HG03045 (cell line): ENCODE data around the gene VPS33B.
"Not testable (repeated sequence)": the region's sequence is repeated elsewhere in the genome, so short reads cannot be mapped to it uniquely, and the experiment has no call there.

Experiments used
- ATAC-seq: cut with Tn5 transposase; IDR thresholded peaks from one replicate; pipeline ENCODE4 v1.9.1; 2021; ENCODE audit warnings: mild to moderate bottlenecking, moderate library complexity; ENCODE audit not compliant: unreplicated experiment

Gene VPS33B

DNA sequence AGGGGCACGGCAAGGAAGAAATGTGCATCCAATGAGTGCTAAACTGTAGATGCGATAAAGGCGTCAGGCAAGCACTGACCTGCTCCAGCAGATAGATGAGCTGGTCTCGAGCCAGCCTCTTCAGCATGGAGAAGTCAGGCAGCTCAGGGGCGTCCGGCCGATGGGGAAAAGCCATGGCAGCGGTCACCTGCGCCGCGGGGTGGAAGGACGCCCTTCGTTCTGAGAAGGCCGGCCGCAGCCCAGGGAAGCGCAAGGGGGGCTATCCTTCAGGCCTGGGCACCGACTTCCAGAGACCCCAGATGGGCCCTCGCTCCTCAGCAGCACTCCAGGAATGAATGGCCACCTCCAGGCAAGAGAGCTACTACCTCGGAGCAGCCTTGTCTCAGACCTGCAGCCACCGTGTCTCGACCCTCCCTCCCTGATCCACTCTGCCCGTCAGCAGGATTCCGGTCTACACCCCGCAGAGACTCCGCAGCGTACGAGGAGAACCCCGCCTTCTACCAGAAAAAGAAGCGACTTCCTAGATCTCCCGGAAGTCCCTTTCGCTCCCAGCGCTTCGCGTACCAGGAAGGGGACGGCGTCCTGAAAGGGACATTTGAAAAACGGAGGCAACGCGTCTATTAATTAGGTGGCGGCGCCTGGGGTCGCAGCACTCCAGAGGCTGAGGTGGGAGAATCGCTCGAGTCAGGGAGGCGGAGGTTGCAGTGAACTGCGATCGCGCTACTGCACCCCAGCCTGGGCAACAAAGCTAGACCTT lies at the start of gene VPS33B:
Gene VPS33B (minus strand): TSS at position 520 of the 757 bp plus-strand sequence. CDS start 345 bp downstream, at position 175.
- ATAC-seq: peak; percentile 73

DNA sequence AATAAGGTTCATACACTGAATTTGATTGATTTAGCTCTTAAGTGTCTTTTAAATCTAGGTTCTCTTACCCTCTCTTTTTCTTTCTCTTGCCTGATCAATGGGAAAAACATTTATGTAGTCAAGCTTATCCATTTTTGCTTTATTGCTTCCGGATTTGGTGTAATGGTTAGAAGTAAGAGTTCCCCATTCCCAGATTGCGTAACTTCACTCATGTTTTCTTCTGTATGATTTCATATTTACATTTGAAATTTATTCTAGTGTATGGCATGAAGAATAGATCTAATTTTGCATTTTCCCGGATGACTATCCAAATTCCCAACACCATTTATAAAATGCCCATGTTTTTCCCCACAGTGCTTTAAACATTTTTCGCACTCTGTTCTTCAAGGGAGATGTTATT lies 49.8 kb upstream of the VPS33B start:
- no peak for ATAC-seq

DNA sequence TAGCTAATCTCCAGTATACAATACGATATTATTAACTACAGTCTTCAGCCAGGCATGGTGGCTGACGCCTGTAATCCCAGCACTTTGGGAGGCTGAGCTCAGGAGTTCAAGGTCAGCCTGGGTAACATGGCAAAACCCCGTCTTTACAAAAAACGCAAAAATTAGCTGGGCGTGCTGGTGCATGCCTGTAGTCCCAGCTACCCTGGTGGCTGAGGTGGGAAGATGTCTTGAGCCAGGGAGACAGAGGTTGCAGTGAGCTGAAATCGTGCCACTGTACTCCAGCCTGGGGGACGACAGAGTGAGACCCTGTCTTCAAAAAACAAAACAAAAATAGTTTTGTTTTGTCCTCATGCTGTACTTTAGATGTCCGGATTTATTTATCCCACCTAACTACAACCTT lies 48.5 kb upstream of the VPS33B start:
- ATAC-seq: no peak

DNA sequence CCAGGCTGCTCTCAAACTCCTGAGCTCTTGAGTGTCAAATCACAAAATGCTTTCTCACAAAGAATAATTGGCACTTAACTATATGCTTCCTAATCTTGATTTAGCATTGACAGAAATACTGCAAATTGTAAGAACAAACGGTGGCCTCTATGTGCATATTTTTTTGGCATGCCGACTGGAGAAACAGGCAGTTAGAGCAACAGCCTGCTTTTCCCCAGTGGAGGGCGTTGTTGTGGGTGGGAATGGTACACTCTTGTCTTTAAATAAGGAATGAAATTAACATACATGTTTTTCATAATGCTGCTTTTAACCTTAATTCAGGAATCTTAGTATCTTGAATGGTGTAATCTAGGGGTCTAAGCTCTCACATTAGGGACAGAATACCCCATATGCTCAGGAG lies 46.6 kb upstream of the VPS33B start:
- no peak for ATAC-seq

DNA sequence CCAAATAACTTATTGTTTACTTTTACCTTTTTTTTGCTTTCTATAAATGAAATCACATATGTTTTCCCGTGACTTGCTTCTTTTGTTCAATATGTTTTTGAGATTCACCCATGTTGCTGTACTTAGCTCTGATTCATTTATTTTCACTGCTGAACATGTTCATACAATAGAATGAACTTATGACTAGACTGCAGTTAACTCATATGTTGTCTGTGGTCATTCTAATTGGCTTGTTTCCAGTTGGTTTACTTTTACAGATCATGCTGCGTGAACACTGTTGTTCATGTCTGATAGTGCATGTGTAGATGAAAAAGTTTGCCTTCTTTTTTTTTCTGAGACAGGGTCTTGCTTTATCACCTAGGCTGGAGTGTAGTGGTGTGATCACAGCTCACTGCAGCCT lies 46.0 kb upstream of the VPS33B start:
- ATAC-seq: no peak

DNA sequence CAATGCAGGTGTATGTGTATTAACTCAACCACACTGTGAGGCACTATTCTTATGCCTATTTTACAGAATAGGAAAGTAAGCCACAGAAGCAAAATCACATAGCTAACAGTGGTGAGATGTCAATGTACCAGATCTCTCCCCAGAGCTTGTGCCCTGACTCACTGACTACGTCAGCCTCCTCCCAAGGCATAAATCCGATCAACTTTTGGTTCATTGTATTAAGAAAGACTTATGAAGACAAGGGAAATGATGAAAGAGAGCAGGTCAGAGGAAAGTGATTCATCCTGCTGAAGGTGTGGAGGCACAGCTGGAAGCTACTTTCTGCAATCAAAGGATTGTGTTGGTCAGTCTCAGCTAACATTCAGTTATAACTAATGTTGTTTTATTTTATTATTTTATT lies 44.6 kb upstream of the VPS33B start:
- ATAC-seq: no peak

DNA sequence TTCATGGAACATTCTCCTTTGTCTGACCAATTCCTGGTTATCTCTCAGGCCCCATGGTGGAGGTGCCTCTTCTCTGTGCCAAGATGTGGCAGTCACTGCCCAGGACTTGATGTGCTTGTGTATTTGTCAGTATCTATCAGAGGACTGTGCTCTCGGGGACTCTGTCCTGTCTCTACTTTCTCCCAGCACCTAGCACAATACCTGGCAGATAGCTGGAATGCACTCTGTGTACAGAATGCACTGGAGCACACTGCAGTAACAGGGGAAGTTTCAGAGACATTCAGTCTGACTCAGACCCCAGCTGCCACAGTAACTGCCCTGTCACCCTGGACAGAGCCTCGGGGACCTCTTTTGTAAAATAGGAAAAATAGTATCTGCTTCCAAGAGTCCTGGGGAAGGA lies 43.1 kb upstream of the VPS33B start:
- ATAC-seq: no peak

DNA sequence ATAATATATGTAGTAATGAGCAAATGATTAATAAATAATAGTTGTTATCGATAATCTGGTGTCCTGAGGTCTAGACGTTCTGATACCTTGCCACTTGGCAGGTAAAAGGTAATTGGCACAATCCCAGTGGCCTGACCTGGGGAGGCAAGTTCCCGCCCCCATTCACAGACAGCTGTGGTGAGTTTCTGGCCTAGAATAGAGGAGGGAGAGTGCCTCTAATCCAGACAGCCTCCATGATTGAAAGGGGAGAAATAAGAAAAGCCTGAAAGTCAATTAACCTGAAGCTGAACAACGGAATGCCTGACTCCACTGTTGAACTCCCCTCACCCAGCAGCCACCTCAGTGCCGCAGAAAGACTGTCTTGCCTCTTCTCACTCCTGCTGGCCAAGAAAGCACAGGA lies 39.6 kb upstream of the VPS33B start:
- ATAC-seq: no peak

DNA sequence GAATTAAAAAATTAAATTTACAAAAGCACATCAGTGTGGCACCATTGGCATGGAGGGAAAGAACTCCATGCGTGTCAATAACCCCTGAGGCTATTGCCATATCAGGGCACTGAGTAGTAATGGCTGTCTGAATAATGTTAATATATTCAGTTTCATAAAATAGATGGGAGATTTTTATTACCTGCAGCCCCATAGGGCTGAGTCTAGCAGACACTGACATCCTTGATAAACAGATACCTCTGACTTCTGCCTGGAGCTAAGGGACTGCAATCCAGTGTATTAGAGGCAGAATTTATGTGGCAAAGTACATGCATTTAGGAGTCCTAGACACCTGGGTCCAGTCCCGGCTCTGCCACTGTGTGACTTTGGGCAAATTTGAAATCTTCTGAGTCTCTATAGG lies 38.8 kb upstream of the VPS33B start:
- ATAC-seq: no peak

DNA sequence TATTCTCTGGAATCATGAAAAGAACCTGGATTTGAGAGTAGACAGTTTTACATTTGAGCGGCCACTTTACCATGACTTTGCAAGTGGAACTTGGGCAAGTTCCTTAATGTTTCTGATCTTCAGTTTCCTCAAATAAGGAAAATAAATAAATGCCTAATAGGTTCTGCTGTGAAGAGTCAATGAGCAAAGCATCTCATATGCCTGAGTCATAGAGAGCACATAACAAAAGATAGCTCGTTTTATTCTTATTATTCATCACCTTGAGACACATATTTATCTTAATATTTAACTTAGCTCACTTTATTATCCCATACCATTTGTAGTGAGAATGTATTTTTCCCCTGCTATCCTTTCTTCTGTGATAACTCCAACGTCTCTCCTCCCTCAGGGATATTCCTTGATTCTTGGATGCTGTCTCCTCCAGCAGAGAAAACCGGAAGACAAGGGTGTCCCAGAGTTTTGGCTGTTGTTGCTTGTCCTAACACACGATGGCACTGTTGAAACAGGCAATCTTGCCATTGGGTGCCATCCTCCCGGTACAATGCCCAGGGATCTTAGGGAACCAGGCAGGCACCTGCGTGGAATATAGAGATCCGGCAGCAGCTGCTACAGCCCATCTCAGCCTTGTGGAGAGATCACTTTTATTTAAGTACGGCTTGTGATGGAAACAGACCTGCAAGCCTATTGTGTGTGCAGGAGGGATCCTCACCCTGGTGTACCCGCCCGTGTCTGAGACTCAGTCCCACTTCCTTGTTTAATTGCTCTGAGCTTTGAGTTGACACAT lies 33.3 kb upstream of the VPS33B start:
- ATAC-seq: no peak

DNA sequence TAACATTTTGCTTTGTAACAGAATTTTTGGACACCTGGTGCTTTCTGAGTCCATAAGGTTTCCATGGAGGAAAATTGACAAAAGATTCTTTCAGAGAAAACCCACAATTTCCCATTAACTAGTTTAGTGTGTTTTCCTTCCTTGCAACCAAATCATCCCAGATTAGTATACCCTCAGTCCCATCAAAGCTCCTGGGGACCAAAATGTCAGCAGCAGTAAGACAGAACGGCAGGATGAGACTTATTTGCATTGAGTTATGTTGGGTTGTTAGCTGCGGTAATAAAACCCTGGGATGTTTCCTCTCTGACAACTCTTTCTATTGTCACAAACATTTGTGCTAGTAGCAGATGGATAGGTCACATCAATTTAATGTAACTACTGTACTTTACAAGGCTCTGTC lies 32.4 kb upstream of the VPS33B start:
- ATAC-seq: no peak

DNA sequence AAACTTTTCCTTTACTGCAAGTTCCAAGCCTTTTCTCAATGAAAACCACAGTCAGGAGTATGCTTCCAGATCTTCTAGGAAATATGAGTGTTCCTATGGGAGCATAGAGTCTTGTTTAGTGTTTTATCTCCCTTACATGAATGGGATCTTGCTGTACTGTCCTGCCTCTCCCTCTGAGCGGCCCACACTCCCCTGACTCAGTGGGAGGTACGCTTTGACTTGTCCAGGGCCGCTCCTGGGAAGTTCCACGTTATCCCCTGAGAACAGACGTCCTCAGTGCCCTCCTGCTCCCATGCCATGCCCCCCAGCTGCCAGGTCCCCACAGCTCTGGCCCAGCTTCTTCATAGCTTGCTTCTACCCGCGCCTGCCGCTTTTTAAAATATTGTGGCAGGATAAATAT lies 28.9 kb upstream of the VPS33B start:
- ATAC-seq: no peak

DNA sequence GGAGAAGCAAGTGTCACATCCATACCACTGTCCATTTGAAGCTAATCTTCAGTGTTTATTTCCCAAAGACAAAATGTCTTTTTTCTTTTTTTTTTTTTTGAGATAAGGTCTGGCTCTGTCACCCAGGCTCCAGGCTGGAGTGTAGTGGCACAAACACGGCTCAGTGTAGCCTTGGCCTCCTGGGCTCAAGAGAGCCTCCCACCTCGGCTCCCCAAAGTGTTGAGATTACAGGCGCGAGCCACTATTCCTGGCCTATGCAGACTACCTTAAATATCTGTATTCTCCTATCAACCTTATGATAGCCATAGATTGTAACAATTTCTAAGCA lies 27.7 kb upstream of the VPS33B start:
- ATAC-seq: peak; percentile 20

DNA sequence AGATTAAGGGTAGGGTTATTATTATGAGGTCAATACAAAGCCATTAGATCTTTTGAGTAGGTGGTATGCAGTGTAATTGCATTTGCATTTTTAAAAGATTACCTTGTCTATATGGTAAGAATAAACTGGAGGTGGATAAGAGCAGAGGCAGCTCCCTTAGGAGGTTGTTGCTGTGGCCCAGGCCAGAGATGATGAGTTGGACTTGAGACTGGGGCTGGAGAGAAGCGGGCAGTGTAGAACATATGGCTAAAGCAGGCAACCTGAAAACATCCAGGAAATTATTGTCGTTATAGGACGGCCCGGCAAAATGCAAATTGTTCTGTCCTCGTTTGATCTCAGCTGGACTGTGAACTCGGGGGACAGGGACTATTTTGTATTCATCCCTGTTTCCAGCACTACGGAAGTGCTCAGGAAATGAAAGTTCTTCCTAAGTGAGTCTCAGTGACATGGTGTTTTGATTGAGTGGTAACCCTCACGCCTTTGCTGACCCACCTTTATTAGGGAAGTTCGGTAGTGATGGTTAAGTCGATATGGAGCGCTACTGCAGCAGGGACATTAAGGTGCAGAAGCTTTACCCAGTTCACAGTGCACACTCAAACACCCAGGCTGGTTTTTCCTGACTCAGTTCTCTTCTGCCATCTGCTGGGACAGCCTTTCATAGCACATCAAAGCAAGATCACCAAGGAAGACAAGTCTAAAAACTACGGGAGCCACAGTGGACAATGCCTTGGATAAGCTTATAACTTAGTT lies 27.2 kb upstream of the VPS33B start:
- peak; percentile 62 for ATAC-seq

DNA sequence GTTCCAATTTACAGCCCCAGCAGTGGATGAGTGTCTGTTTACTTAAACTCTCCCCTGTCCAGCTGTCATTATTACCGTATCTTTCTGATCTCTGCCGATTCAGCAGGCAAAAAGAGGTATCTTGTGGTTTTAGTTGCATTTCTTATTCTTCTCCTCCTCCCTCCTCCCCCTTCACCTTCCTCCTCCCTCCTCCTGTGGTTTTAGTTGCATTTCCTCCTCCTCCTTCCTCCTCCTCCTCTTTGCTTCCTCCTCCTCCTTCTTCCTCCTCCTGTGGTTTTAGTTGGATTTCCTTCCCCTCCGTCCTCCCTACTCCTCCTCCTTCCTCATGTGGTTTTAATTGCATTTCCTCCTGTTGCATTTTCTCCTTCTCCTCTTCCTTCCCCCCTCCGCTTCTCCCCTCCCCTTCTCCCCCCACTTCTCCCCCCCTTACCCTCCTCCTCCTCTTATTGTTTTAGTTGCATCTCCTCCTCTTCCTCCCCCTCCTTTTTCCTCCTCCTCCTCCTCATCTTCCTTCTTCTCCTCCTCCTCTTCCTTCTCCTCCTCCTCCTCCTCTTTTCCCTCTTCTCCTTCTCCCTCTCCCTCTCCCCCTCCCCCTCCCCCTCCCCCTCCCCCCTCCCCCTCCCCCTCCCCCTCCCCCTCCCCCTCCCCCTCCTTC lies 25.3 kb upstream of the VPS33B start:
- ATAC-seq: no peak

DNA sequence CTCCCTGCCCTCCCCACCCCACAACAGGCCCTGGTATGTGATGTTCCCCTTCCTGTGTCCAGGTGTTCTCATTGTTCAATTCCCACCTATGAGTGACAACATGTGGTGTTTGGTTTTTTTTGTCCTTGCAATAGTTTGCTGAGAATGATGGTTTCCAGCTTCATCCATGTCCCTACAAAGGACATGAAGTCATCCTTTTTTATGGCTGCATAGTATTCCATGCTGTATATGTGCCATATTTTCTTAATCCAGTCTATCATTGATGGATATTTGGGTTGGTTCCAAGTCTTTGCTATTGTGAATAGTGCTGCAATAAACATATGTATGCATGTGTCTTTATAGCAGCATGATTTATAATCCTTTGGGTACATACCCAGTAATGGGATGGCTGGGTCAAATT lies 23.7 kb upstream of the VPS33B start:
- ATAC-seq: not testable (repeated sequence)

DNA sequence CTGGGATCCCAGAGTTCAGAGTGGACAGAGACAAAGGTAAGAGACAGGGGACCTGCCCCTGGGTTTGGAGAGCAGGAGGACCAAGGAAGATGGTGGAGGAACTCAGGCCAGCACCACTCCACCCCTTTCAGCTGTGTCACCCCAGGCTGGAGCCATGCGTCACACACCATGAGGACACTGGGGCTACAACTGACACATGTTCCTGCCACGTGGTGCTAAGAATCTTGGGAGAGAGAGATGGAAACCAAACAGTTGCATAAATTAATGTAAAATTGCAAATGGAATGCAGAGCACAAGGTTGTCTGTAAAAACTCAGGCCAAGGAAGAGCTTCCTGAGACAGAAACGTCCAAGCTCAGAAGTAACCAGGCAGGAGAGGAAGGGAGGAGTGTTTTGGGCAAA lies 22.7 kb upstream of the VPS33B start:
- ATAC-seq: no peak

DNA sequence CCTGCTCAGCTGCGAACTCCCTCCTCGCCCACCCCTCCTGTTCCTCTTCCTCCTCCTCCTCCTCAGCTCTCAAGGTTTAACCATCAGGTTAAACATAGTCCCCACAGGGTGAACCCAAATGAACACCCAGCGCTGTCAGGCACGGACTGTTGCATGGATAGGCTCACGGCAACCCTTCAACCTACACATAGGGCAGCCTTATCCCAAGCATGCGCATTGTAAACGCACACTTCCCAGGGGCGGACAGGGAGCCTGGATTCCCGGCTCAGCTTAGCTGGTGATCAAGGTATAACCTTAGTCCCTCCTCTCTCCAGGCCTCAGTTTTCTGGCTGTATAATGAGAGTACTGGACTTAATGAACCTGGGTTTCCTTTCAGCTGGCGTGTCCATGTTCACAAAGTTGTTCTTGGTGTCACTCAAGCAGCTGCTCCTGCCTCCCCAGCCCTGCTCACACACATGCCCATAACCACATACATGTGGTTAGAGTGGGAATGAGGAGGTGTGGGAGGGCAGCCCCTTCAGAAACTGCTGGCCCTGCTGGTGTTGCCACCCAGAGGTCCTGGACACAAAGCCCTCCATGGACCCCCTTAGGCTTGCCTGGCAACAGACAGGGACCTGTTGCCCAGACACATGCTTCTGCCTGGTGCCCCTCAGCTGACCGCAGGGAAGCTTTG lies 20.9 kb upstream of the VPS33B start:
- ATAC-seq: no peak

DNA sequence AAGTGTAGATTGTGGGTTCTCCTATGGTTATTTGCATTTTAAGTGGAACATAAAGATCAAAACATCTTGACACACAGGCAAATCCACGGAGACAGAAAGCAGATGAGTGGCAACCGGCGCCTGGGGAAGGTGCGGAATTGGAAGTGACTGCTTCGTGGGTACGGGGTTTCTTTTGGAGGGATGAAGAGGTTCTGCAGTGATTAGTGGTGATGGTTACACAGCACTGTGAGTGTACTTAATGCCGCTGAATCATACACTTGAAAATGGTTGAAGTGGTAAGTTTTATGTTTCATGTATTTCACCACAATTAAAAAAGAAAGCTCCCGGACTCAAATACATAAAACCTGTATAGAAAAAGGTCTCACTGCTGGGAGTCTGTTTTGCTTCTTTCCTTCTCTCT lies 18.5 kb upstream of the VPS33B start:
- ATAC-seq: no peak

DNA sequence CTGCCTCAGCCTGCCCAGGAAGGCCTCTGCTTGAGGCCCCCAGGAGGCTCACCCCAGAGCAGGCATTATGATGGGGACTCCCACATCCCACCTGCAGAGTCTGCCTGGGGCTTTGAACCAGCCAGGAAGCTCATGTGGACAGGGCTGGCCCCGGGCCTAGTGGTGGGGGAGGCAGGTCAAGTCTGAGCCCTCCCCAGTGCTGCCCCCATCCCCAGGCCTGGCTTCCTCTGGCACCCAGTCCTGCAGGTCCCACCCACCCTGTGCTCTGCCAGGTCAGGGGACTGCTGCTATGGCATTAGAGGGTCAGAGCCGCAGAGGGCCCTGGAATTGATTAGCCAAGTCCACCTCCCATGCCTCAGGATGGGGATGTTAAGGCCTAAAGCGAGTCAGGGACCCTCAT lies 17.6 kb upstream of the VPS33B start:
- no peak for ATAC-seq
